ENCODE data around the gene POLR1F. TPM values are rescaled to one million over a fixed set of nuclear protein-coding genes. Genes with fewer than 3 reads are reported as not detected.
"Not testable (repeated sequence)": the region's sequence is repeated elsewhere in the genome, so short reads cannot be mapped to it uniquely, and the experiment has no call there.

POLR1F gene, protein sequence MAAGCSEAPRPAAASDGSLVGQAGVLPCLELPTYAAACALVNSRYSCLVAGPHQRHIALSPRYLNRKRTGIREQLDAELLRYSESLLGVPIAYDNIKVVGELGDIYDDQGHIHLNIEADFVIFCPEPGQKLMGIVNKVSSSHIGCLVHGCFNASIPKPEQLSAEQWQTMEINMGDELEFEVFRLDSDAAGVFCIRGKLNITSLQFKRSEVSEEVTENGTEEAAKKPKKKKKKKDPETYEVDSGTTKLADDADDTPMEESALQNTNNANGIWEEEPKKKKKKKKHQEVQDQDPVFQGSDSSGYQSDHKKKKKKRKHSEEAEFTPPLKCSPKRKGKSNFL
- total RNA-seq = 3.4 TPM

- peak; percentile 95 for DNase-seq (ENCODE audit: low spot score)
- ATAC-seq = peak; percentile 99
Observed at GRCh38 chr7:19708397-19709248, at the start of gene POLR1F. POLR1F (minus strand) TSS chr7:19709037; CDS start chr7:19709016, 21 bp downstream.

GRCh38 chr7:19754521-19755116 is 45.8 kb upstream of the POLR1F start:
- ATAC-seq = peak; percentile 50
- DNase-seq (ENCODE audit: low spot score) = no peak

DNA sequence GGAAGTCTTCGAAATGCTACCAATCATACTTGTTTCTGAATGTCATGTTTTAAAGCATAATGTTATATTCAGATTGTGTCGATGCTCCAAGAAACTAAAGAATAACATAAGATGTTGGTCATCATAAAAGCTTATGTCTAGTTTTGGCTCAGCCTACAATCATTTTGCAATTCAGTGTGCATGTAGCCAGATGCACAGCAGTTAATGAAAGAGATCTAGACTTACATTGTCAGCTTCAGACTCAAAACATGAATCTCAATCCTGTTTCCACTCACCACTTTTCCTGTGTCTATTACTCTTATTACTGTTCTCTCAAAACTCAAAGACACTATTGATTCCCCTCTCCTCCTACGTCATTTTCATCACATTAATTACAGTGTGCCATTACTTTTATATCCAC is 43.2 kb upstream of the POLR1F start:
- ATAC-seq (no peak), DNase-seq (ENCODE audit: low spot score) (no peak)

DNA sequence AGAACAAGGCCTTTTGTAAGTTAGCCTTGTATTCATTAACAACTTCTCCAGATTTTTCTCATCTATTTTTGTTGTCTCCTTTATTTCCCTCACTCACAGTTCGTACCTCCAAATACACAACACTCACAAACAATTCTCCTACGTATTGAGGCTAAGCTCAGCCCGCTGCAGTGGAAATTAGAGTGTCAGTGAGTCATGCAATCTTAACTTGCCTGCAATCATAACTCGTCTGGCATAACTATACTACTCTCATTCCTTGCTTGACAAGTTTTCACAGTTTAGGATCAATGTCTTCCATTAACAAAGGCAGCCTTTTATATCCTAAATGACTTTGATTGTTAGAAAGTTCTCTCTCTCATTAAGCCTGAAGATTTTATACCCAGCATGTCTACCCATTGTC is 40.8 kb upstream of the POLR1F start:
- no peak for DNase-seq (ENCODE audit: low spot score)
- no peak for ATAC-seq

DNA sequence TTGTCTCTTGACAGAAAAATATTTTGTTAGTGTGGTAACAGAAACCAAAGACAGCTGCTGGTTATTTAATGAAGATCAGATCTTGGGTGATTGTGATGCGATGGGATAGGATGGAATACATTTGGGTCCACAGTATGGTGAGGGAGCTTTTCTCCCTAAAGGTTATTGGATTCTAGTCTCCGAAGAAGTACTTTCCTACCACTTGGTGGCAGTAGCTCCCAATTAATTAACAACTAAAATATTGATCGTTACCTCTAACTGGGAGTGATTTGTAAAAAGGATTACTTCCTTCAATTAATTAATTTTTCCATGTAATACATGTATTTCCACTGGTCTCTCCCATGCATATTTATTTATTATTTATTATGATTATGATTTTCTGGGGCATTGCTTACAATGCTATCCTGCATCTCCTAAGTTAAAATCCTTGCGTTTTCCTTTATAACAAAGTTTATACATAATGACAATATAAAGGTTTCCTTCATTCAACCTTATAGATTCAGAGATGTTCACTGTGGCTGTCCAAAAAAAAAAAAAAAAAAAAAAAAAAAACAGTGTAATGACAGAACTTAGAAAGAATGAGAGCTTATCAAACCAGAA is 39.0 kb upstream of the POLR1F start:
- no peak for DNase-seq (ENCODE audit: low spot score)

GRCh38 chr7:19744075-19744474 is 35.2 kb upstream of the POLR1F start:
- no peak for DNase-seq (ENCODE audit: low spot score)
- ATAC-seq = no peak

More for the DNA sequence above, 39.0 kb upstream of the POLR1F start:
- peak; percentile 85 for ATAC-seq

GRCh38 chr7:19728716-19729115 is 19.9 kb upstream of the POLR1F start:
- ATAC-seq (no peak), DNase-seq (ENCODE audit: low spot score) (no peak)

- no peak for DNase-seq (ENCODE audit: low spot score)
- ATAC-seq = no peak
Observed at GRCh38 chr7:19725770-19726169, 16.9 kb upstream of the POLR1F start.

GRCh38 chr7:19715499-19715898 is 6.7 kb upstream of the POLR1F start:
- DNase-seq (ENCODE audit: low spot score) (no peak), ATAC-seq (no peak)

DNA sequence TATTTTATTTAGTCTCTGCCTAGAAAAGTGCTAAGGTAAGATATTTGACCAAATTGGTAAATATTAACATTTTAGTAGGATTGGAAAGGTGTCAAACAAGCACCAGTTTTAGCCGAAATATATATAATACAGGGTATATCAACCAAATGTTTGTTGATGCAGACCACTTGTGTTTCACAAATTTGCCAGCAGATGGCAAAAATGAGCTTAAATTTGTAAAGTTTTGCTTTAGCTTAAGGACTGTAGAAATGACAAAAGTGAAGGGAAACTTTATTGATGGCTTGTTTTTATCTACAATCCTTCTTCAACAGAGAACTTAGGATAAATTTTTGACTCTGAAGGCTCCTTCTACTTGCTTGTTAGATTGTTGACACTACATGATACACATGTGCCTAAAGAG is 4.8 kb upstream of the POLR1F start:
- ATAC-seq (no peak), DNase-seq (ENCODE audit: low spot score) (no peak)

DNA sequence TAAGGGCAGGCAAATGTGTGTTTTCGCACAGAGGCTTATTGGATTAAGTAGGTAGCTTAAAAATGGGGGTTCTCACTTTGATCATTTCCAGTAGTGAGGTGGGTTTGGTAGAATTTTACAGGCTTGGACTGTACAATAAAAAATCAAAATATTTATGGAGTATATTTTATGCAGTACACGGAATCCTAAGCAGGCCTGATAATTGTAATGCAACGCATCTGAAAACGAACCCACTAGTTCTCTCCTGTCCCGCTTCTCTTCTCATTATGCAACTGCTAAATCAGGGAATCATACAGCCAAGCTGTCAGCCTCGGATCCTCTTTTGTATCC is 377 bp upstream of the POLR1F start:
- DNase-seq (ENCODE audit: low spot score) (no peak), ATAC-seq (peak; percentile 2)

DNA sequence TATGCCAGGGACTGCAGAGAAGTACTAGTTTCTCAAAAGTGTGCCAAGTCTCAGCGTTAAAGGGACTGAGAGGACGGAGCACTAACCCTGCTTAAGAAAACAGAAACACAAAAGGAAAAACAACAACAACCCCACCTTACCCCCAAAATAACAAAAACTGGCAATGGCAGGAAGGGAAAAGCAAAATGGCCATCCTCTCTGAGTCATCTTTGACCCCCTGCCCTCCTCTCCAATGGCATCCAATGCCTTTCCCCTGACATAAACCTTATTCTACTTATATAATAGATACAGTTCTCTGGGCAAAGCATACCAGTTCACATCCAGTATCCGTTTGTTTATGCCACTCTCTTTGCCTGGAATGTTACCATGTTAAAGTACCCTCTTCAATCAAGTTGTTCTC is 1.6 kb downstream of the POLR1F start:
- ATAC-seq = no peak
- DNase-seq (ENCODE audit: low spot score) = no peak

DNA sequence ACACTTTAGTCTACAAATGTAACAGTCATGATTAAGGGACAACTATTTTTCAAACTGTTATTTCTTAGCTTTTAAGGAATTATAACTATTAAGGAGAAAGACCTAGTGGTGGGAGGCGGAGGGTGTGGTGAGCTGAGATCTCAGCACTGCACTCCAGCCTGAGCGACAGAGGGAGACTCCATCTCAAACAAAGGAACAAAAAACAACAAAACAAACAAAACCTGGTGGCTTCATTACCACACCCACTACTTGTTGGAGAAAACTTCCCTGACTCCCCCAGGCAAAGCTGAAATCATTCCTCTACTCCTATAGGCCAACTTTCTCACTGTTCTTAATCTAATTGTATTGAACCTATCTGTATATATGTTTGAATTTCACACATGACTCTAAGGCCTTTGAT is 3.2 kb downstream of the POLR1F start:
- DNase-seq (ENCODE audit: low spot score) = no peak
- no peak for ATAC-seq

GRCh38 chr7:19701471-19701870 is 7.4 kb downstream of the POLR1F start:
- DNase-seq (ENCODE audit: low spot score) (no peak), ATAC-seq (no peak)

GRCh38 chr7:19700936-19701335 is 7.9 kb downstream of the POLR1F start:
- DNase-seq (ENCODE audit: low spot score) (no peak), ATAC-seq (no peak)

DNA sequence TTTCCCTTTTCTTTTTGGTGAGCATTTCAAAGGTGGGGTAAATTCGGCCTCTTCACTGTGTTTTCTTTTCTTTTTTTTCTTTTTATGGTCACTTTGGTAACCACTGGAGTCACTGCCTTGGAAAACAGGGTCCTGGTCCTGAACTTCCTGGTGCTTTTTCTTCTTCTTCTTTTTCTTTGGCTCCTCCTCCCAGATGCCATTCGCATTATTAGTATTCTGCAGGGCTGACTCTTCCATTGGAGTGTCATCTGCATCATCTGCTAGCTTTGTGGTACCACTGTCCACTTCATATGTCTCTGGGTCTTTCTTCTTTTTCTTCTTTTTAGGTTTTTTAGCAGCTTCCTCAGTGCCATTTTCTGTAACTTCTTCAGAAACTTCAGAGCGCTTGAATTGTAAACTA is 10.5 kb downstream of the POLR1F start:
- no peak for DNase-seq (ENCODE audit: low spot score)
- ATAC-seq = no peak

DNA sequence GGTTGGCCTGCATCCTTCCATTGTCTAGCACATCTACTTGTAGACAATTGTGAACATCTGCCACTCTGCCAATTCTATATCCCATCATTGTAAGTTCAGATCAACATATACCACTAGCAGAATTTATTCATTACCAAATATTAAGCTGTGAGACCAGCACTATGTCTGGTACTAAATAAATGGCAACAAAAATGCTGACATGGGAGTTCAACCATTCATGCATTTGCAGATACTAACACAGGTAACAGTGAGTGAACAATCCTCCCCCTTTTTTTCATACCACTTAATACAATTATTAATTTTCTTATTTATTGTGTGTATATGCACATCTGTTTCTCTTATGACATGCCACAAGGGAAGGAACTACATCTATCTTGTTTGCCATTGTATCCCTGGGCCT is 11.9 kb downstream of the POLR1F start:
- no peak for DNase-seq (ENCODE audit: low spot score)
- no peak for ATAC-seq

- DNase-seq (ENCODE audit: low spot score) = no peak
- no peak for ATAC-seq
Observed at GRCh38 chr7:19692111-19692828, 16.6 kb downstream of the POLR1F start.

DNA sequence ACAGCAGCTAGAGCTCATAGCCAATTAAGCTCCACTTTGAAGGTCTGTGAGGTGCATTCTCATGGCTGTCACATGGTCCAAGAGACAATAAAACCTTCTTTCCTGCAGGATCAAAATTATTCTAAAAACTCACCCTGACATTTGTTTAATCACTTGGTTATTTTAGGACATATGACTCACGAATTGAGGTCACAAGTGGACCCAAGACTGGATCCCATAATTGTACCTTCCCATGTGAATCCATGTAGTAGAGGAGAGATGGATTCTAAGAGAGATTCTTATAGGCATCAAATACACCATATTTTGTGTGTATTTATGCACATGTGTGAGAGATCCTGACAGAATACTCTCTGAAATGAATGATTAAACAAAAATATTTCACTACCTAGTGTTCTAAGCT is 18.1 kb downstream of the POLR1F start:
- DNase-seq (ENCODE audit: low spot score) = no peak

DNA sequence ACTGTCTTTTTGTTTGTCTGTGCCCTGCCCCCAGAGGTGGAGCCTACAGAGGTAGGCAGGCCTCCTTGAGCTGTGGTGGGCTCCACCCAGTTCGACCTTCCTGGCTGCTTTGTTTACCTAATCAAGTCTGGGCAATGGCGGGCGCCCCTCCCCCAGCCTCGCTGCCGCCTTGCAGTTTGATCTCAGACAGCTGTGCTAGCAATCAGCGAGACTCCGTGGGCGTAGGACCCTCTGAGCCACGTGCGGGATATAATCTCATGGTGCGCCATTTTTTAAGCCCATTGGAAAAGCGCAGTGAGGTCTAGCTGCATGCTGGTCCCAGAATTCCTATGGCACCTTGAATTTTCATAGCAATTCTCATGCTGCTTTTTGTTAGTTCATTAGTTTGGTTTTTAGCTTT is 19.7 kb downstream of the POLR1F start:
- not testable (repeated sequence) for ATAC-seq; DNase-seq (ENCODE audit: low spot score)

More for the DNA sequence above, 18.1 kb downstream of the POLR1F start:
- ATAC-seq = no peak

- DNase-seq (ENCODE audit: low spot score) (no peak), ATAC-seq (no peak)
Observed at GRCh38 chr7:19681596-19681995, 27.2 kb downstream of the POLR1F start.

Measured in left lobe of liver (tissue), 2 donors.